PC-3 (cell line): Measurements from ENCODE around the gene MYLK.

ENCODE experiments used
- CTCF ChIP-seq: fragments of 300-600 bp; sonication (generic); conservative IDR thresholded peaks from 2 replicates; pipeline ENCODE4 v1.5.1; 2017; ENCODE audit warnings: antibody characterized with exemption, low read depth, mild to moderate bottlenecking, low read length
- EZH2 ChIP-seq: fragments of 300-600 bp; sonication (generic); IDR thresholded peaks from one replicate; pipeline ENCODE4 v1.6.1; 2017; ENCODE audit warnings: antibody characterized with exemption, mild to moderate bottlenecking, low read length; ENCODE audit not compliant: unreplicated experiment
- EZH2phosphoT487 ChIP-seq: fragments of 300-600 bp; sonication (generic); IDR thresholded peaks from 2 replicates; pipeline ENCODE4 v1.6.1; 2018; ENCODE audit warnings: mild to moderate bottlenecking, antibody characterized with exemption, low read length, borderline replicate concordance

DNA sequence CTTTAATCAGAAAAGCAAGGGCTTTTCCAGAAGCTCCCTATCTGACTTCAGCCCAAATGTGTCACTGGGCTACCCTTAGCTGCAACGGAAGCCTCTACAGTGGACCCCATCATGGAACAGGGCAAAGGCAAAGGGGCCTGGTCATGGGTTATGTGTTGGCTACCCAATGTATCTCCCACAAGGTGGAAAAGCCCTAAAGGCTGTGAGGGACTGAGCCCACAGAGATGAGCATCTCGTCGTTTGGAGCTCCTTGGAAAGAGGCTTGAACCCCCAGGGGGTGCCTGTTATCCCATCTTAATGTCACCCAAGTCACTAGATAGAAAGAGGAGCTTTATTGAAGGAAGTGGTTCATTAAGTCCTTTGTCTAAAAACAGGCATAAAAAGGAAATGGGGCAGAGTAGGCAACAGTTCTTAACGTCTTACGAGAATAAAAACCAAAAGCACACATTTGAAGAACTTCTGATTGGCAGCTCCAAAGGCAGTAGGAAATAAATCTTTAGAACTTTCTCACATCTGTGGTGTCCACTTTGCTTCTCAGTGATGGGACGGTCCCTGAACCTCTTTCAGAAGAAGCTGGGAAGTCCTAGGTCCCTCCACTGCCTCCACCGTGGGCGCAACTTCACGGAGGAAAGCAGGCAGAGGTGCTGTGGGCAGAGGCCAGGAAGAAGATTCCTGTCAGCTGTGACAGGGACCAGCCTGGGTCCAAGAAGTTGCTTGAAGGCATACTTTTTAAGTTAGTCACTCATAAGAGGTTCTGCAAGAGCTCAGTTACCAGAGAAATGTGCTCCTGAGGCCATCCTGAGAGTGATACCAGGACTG is 93.7 kb downstream of the MYLK start:
- TF ChIP-seq CTCF (no peak), EZH2 (no peak), EZH2phosphoT487 (no peak)
